ENCODE results near the gene PRX. TPM values are rescaled to one million over a fixed set of nuclear protein-coding genes. Genes with fewer than 3 reads are reported as not detected.
A peak's percentile ranks its signal among the peaks of the same experiment; 100 is the strongest.

PRX gene
- total and polyA plus RNA-seq, 9 of the 15 experiments (the other 6 are each of a cell fraction or from before 2014, with no cell fraction given): 0.65 to 3.5 (median 1.7) TPM; not detected in 2

DNA sequence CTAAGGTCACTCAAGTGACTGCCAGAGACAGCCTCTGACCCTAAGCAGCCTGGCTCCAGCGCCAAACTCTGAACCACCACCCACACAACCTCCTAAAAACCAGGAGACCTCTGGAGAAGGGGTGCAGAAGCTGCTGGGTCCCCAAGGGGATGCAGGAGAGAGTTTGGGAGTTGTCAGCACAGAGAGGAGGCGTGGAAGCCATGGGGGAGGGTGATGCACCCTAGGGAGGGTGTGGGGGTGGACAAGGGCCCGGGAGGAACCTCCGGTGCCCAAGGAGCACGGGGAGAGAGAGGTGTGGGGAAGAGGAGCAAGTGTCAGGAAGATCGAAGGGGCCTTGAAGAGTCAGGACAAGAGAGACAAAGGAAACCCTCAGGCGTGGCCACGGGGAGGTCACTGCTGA is 21.1 kb downstream of the PRX start:
- Histone ChIP-seq H3K4me3 (no peak overlapping the region), H3K4me1 (replicated peaks in 1 of 2; ENCODE audit: control insufficient read depth in 2 of 2, insufficient read depth in 2 of 2, low read length in 2 of 2) (peaks cover 6 to 40% of the 10 kb centered on the region in 2 experiments; a peak in 3 of 5 replicates), H4K20me1 (replicated peaks; ENCODE audit: control insufficient read depth, insufficient read depth, low read length) (no peaks in the 10 kb centered on the region), H3K9me3 (replicated peaks; ENCODE audit: control insufficient read depth, insufficient read depth, low read depth, low read length) (no peaks in the 10 kb centered on the region), H3K36me3 (ENCODE audit: control insufficient read depth, insufficient read depth, low read length) (no peaks in the 10 kb centered on the region), H3K4me2 (ENCODE audit: insufficient read depth, low read length) (no peak overlapping the region), H2AFZ (ENCODE audit: low read depth, low read length) (peak overlapping the region; percentile 41; the same call in 1 of the 2 replicates), H3K9me1 (ENCODE audit: control insufficient read depth, insufficient read depth, low read length) (no peaks in the 10 kb centered on the region), H3K9ac (ENCODE audit: insufficient read depth in 1 of 2, low read depth in 2 of 2, low read length in 2 of 2) (peak overlapping the region in 1 of 2 experiments; percentile 38; a peak in 1 of 4 replicates), H3K79me2 (ENCODE audit: control insufficient read depth, insufficient read depth, low read length) (no peaks in the 10 kb centered on the region), H3K27ac (ENCODE audit: extremely low read depth, low read depth, low read length) (no peak overlapping the region), H3K27me3 (ENCODE audit: control insufficient read depth in 2 of 2, insufficient read depth in 2 of 2, low read length in 2 of 2) (peaks cover 15 to 34% of the 10 kb centered on the region in 2 experiments)
- peak; percentile 30; the same call in 2 of the 3 replicates for ATAC-seq
- FAIRE-seq: peak; percentile 23
- TF ChIP-seq TEAD4 (IDR thresholded peaks at IDR 0.05; ENCODE audit: low read length): no peak
- no peak for TF ChIP-seq TEAD4 (CRISPR knock-in tag; IDR thresholded peaks at IDR 0.05; ENCODE audit: borderline replicate concordance)
- TF ChIP-seq EGR1 (conservative IDR thresholded peaks at IDR 0.05): peak; percentile 69
- no peak for TF ChIP-seq RUNX1 (IDR thresholded peaks at IDR 0.05; ENCODE audit: low read depth)
- in situ Hi-C loops (cut with MboI) (no loop called here), intact Hi-C loops (cut with micrococcal nuclease) (no loop called here)
- DNase-seq (ENCODE audit: extremely low read depth in 1 of 4, low spot score in 3 of 4): peak in 2 of 4 experiments; percentile 47 to 49
- ChIA-PET POLR2A (interaction anchor here (0.6 kb wide), 1 partner anchor 34 kb away, joined by 4 read pairs; the partner anchor contains the start of gene SERTAD1), CTCF (ENCODE audit: low intra/inter-chr PET ratio) (no interaction called here)
- BruUV-seq (replicated peaks): no TSS peak
- 33% methylated on average over 5 of the region's 8 CpGs for WGBS (ENCODE audit: insufficient coverage, low coverage, missing lambda C conversion rate)

DNA sequence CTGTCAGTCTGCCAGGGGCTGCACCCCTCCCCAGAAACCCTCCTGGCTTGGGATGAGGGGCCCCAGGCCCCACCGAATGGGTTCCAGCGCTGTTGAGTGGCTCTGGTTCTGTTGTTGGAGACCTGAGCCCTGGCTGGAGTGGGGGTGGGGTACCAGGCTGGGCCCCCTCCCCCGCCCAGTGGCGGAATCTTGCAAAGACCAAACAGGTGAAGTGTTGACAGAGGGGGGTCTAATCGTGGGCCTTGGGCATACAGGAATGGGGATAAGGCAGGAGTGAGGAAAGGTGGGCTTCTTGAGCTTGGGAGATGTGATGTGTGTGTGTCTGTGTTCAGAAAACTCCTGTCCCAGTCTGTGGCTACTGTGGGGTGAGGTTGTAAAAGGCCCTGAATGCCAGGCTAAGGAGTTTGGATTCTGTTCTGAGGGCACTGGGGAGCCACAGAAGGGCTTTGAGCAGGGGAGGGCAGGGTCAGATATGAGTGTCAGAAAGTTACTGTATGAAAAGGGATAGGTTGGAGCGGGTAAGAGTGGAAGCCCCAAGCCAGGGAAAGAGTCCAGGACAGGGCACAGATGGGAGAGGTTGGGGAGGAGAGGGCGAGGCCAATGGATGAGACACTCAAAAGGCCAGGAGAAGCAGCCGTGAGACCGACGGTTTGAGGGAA is 23.0 kb downstream of the PRX start, which contains the start of gene HIPK4:
Gene HIPK4 (minus strand): TSS at position 98 of the 659 bp plus-strand sequence. CDS start 279 bp downstream, outside the sequence.
- Histone ChIP-seq H3K4me2 (ENCODE audit: insufficient read depth, low read length) (no peak within 1 kb of the TSS), H3K27me3 (ENCODE audit: control insufficient read depth in 2 of 2, insufficient read depth in 2 of 2, low read length in 2 of 2) (peaks cover 0 to 15% of the 10 kb centered on the region in 2 experiments; a peak in 3 of 5 replicates), H3K9me1 (ENCODE audit: control insufficient read depth, insufficient read depth, low read length) (no peaks in the 10 kb centered on the region), H2AFZ (ENCODE audit: low read depth, low read length) (no peak within 1 kb of the TSS), H3K9me3 (replicated peaks; ENCODE audit: control insufficient read depth, insufficient read depth, low read depth, low read length) (no peaks in the 10 kb centered on the region), H3K27ac (ENCODE audit: extremely low read depth, low read depth, low read length) (no peak within 1 kb of the TSS), H3K4me3 (no peak within 1 kb of the TSS), H3K9ac (ENCODE audit: insufficient read depth in 1 of 2, low read depth in 2 of 2, low read length in 2 of 2) (peak within 1 kb of the TSS in 1 of 2 experiments; percentile 52; a peak in 2 of 4 replicates), H4K20me1 (replicated peaks; ENCODE audit: control insufficient read depth, insufficient read depth, low read length) (no peaks in the 10 kb centered on the region), H3K79me2 (ENCODE audit: control insufficient read depth, insufficient read depth, low read length) (no peaks in the 10 kb centered on the region), H3K36me3 (ENCODE audit: control insufficient read depth, insufficient read depth, low read length) (no peaks in the 10 kb centered on the region), H3K4me1 (replicated peaks in 1 of 2; ENCODE audit: control insufficient read depth in 2 of 2, insufficient read depth in 2 of 2, low read length in 2 of 2) (peaks cover 6 to 30% of the 10 kb centered on the region in 2 experiments; a peak in 3 of 5 replicates)
- ATAC-seq (no peak), DNase-seq (ENCODE audit: extremely low read depth in 1 of 4, low spot score in 3 of 4) (no peak), FAIRE-seq (no peak)
- 54% methylated on average over 10 of the region's 10 CpGs for WGBS (ENCODE audit: insufficient coverage, low coverage, missing lambda C conversion rate)
- POLR2A ChIA-PET: no interaction called here
- intact Hi-C loops (cut with micrococcal nuclease) (no loop called here), in situ Hi-C loops (cut with MboI) (no loop called here)
- CTCF ChIA-PET (ENCODE audit: low intra/inter-chr PET ratio): no interaction called here
- BruUV-seq (replicated peaks): no TSS peak
- no peak for TF ChIP-seq GATAD2B (IDR thresholded peaks at IDR 0.05; ENCODE audit: borderline replicate concordance)
- no peak for TF ChIP-seq ARID3B (CRISPR knock-in tag; IDR thresholded peaks at IDR 0.05; ENCODE audit: borderline replicate concordance)
- TF ChIP-seq TCF7 (IDR thresholded peaks at IDR 0.05; ENCODE audit: borderline replicate concordance): no peak
- TF ChIP-seq DDX20 (tag; IDR thresholded peaks at IDR 0.05; ENCODE audit: low read depth): no peak
- no peak for TF ChIP-seq SAP30 (IDR thresholded peaks at IDR 0.05; ENCODE audit: borderline replicate concordance, insufficient read depth, low read depth, low read length, poor library complexity, severe bottlenecking)
